K562 (cell line): Measurements from ENCODE around the gene AP5Z1. TPM values are rescaled to one million over a fixed set of nuclear protein-coding genes. Genes with fewer than 3 reads are reported as not detected.
A peak's percentile ranks its signal among the peaks of the same experiment; 100 is the strongest.

Source experiments
- CTCF ChIP-seq, 3 experiments: IDR thresholded peaks in 2 of 3; conservative IDR thresholded peaks in 1 of 3; 2 replicates each; pipeline ENCODE4 v1.5.1; 2011 to 2012; ENCODE audit warnings: low read length in 3 of 3, mild to moderate bottlenecking in 3 of 3, control low read depth in 2 of 3, improper control_type of control experiment in 1 of 3, inconsistent platforms in 1 of 3, low read depth in 1 of 3, mixed read lengths in 1 of 3, moderate library complexity in 1 of 3; ENCODE audit not compliant: insufficient read depth in 2 of 3
- NR4A1 ChIP-seq, 2 experiments: fragments of 250-450 bp in 1 of 2; fragments of 450-650 bp in 1 of 2; sonication (Bioruptor Pico) in 1 of 2; IDR thresholded peaks; 2 replicates each; pipeline versions ENCODE4 v1.4.0 to v1.6.1; 2016 to 2020; ENCODE audit warnings: mild to moderate bottlenecking in 2 of 2, missing compliant biosample characterization in 1 of 2, missing genetic modification characterization in 1 of 2, moderate library complexity in 1 of 2
- ZNF280B ChIP-seq: fragments of 250-450 bp; sonication (Bioruptor Pico); IDR thresholded peaks from 2 replicates; pipeline ENCODE4 v1.5.1; 2021; ENCODE audit warnings: mild to moderate bottlenecking
- polyA plus RNA-seq, 8 experiments: library from polyadenylated mRNA; depleted of rRNA in 4 of 8; stranded (reverse) in 5 of 8; unstranded in 3 of 8; fragments of >200 nt; fragmentation: Nextera tagmentation in 2 of 8; fragmentation: Illumina TruSeq in 1 of 8; extraction: Ambion mirVana in 2 of 8; extraction: Trizol in 1 of 8; gene quantifications; 2 replicates each; pipeline versions ENCODE4 v1.2.1 to v1.2.3, GENCODE V29; 2011 to 2014; ENCODE audit warnings: inconsistent platforms in 1 of 8, missing spikeins in 1 of 8
- total RNA-seq, 7 experiments: library from RNA; depleted of rRNA in 6 of 7; stranded (reverse); fragments of >200 nt in 6 of 7; fragmentation: Illumina TruSeq in 2 of 7; extraction: Trizol in 2 of 7; gene quantifications; 2 replicates each; pipeline versions ENCODE4 v1.2.1 to v1.2.3, GENCODE V29; 2011 to 2021; ENCODE audit warnings: low replicate concordance in 1 of 7
- TF ChIP-seq, protein P1 (sequence below): fragments of 450-650 bp; IDR thresholded peaks from 2 replicates; pipeline ENCODE4 v1.6.1; 2016; ENCODE audit warnings: mild to moderate bottlenecking, moderate library complexity
- TF ChIP-seq, protein P2 (sequence below): fragments of 200-800 bp; sonication (Bioruptor generic); IDR thresholded peaks from 2 replicates; pipeline ENCODE4 v1.6.1; 2017; ENCODE audit warnings: missing genetic modification characterization, missing compliant biosample characterization
- TF ChIP-seq, protein P3 (sequence below), 2 experiments: IDR thresholded peaks; 2 replicates each; pipeline ENCODE4 v1.6.1; 2011; ENCODE audit warnings: borderline replicate concordance in 1 of 2, control low read depth in 1 of 2, low read depth in 1 of 2, low read length in 1 of 2, mild to moderate bottlenecking in 1 of 2, mixed read lengths in 1 of 2, moderate library complexity in 1 of 2; ENCODE audit not compliant: insufficient read depth in 1 of 2, insufficient read length in 1 of 2, poor library complexity in 1 of 2, severe bottlenecking in 1 of 2; ENCODE audit errors: extremely low read depth in 1 of 2

The AP5Z1 gene
- total and polyA plus RNA-seq, 9 of the 15 experiments (the other 6 are each of a cell fraction or from before 2014, with no cell fraction given), result 0.06 to 31.1 (median 6.4) TPM

DNA sequence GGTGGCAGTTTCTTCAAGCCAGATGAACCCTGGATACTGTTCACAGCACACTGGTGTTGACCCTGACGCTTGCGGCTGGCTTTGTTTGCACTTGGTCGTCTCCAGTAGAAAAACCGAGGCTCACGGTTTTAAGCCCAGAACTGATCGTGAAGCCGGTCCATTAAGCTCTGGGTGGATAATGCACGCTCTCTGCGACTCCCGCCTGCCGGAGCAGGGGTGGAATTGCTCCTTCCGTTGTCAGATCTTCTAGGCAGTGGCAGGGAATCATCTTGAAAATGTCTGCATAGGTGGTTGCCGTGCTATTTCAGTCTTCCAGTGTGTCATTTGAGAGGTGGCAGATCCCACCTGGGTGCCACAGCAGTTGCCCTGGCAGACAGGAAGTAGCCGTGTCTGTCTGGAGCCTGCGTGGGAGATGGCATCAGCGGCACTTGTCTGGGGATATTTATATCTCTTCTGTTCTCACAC, 35.9 kb upstream of the AP5Z1 start (continued):
- TF ChIP-seq, protein P1, sequence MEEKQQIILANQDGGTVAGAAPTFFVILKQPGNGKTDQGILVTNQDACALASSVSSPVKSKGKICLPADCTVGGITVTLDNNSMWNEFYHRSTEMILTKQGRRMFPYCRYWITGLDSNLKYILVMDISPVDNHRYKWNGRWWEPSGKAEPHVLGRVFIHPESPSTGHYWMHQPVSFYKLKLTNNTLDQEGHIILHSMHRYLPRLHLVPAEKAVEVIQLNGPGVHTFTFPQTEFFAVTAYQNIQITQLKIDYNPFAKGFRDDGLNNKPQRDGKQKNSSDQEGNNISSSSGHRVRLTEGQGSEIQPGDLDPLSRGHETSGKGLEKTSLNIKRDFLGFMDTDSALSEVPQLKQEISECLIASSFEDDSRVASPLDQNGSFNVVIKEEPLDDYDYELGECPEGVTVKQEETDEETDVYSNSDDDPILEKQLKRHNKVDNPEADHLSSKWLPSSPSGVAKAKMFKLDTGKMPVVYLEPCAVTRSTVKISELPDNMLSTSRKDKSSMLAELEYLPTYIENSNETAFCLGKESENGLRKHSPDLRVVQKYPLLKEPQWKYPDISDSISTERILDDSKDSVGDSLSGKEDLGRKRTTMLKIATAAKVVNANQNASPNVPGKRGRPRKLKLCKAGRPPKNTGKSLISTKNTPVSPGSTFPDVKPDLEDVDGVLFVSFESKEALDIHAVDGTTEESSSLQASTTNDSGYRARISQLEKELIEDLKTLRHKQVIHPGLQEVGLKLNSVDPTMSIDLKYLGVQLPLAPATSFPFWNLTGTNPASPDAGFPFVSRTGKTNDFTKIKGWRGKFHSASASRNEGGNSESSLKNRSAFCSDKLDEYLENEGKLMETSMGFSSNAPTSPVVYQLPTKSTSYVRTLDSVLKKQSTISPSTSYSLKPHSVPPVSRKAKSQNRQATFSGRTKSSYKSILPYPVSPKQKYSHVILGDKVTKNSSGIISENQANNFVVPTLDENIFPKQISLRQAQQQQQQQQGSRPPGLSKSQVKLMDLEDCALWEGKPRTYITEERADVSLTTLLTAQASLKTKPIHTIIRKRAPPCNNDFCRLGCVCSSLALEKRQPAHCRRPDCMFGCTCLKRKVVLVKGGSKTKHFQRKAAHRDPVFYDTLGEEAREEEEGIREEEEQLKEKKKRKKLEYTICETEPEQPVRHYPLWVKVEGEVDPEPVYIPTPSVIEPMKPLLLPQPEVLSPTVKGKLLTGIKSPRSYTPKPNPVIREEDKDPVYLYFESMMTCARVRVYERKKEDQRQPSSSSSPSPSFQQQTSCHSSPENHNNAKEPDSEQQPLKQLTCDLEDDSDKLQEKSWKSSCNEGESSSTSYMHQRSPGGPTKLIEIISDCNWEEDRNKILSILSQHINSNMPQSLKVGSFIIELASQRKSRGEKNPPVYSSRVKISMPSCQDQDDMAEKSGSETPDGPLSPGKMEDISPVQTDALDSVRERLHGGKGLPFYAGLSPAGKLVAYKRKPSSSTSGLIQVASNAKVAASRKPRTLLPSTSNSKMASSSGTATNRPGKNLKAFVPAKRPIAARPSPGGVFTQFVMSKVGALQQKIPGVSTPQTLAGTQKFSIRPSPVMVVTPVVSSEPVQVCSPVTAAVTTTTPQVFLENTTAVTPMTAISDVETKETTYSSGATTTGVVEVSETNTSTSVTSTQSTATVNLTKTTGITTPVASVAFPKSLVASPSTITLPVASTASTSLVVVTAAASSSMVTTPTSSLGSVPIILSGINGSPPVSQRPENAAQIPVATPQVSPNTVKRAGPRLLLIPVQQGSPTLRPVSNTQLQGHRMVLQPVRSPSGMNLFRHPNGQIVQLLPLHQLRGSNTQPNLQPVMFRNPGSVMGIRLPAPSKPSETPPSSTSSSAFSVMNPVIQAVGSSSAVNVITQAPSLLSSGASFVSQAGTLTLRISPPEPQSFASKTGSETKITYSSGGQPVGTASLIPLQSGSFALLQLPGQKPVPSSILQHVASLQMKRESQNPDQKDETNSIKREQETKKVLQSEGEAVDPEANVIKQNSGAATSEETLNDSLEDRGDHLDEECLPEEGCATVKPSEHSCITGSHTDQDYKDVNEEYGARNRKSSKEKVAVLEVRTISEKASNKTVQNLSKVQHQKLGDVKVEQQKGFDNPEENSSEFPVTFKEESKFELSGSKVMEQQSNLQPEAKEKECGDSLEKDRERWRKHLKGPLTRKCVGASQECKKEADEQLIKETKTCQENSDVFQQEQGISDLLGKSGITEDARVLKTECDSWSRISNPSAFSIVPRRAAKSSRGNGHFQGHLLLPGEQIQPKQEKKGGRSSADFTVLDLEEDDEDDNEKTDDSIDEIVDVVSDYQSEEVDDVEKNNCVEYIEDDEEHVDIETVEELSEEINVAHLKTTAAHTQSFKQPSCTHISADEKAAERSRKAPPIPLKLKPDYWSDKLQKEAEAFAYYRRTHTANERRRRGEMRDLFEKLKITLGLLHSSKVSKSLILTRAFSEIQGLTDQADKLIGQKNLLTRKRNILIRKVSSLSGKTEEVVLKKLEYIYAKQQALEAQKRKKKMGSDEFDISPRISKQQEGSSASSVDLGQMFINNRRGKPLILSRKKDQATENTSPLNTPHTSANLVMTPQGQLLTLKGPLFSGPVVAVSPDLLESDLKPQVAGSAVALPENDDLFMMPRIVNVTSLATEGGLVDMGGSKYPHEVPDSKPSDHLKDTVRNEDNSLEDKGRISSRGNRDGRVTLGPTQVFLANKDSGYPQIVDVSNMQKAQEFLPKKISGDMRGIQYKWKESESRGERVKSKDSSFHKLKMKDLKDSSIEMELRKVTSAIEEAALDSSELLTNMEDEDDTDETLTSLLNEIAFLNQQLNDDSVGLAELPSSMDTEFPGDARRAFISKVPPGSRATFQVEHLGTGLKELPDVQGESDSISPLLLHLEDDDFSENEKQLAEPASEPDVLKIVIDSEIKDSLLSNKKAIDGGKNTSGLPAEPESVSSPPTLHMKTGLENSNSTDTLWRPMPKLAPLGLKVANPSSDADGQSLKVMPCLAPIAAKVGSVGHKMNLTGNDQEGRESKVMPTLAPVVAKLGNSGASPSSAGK, result 0 out of 2 replicates have a peak, but pooled peaks have one; percentile 39
- TF ChIP-seq, protein P2, sequence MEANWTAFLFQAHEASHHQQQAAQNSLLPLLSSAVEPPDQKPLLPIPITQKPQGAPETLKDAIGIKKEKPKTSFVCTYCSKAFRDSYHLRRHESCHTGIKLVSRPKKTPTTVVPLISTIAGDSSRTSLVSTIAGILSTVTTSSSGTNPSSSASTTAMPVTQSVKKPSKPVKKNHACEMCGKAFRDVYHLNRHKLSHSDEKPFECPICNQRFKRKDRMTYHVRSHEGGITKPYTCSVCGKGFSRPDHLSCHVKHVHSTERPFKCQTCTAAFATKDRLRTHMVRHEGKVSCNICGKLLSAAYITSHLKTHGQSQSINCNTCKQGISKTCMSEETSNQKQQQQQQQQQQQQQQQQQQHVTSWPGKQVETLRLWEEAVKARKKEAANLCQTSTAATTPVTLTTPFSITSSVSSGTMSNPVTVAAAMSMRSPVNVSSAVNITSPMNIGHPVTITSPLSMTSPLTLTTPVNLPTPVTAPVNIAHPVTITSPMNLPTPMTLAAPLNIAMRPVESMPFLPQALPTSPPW (CRISPR knock-in tag), result peak; percentile 35; the same call in 1 of the 2 replicates
- peak; percentile 55 to 66 (median 56) for TF ChIP-seq CTCF (IDR thresholded peaks at IDR 0.05 in 2 of 3, conservative IDR thresholded peaks at IDR 0.05 in 1 of 3; ENCODE audit: insufficient read depth in 2 of 3, low read depth in 1 of 3, low read length in 3 of 3)
- TF ChIP-seq, protein P3, sequence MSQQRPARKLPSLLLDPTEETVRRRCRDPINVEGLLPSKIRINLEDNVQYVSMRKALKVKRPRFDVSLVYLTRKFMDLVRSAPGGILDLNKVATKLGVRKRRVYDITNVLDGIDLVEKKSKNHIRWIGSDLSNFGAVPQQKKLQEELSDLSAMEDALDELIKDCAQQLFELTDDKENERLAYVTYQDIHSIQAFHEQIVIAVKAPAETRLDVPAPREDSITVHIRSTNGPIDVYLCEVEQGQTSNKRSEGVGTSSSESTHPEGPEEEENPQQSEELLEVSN (IDR thresholded peaks at IDR 0.05; ENCODE audit: borderline replicate concordance in 1 of 2, extremely low read depth in 1 of 2, insufficient read depth in 1 of 2, insufficient read length in 1 of 2, low read depth in 1 of 2, low read length in 1 of 2, poor library complexity in 1 of 2, severe bottlenecking in 1 of 2), result peak in 1 of 2 experiments; percentile 65
- TF ChIP-seq NR4A1 (CRISPR knock-in tag; IDR thresholded peaks at IDR 0.05), result no peak
- 0 out of 2 replicates have a peak, but pooled peaks have one; percentile 29 for TF ChIP-seq NR4A1 (tag; IDR thresholded peaks at IDR 0.05)
- TF ChIP-seq ZNF280B (CRISPR knock-in tag), result no peak
